Glutamatergic neuron (in vitro differentiated cells): Measurements from ENCODE around the gene OR4F17. TPM values are rescaled to one million over a fixed set of nuclear protein-coding genes. Genes with fewer than 3 reads are reported as not detected.
"Not testable (repeated sequence)": the region's sequence is repeated elsewhere in the genome, so short reads cannot be mapped to it uniquely, and the experiment has no call there.

Experiments used
- DNase-seq: peaks from one replicate; pipeline ENCODE4 v3.0.0; 2022
- H3K27ac Mint-ChIP-seq: one replicate; pipeline ENCODE4 v1.8.0; 2020; ENCODE audit warnings: mild to moderate bottlenecking, mixed read lengths, inconsistent platforms; ENCODE audit not compliant: unreplicated experiment
- H3K27me3 Mint-ChIP-seq: one replicate; pipeline ENCODE4 v1.8.0; 2020; ENCODE audit warnings: mild to moderate bottlenecking, moderate library complexity, mixed read lengths, inconsistent platforms; ENCODE audit not compliant: unreplicated experiment
- H3K36me3 Mint-ChIP-seq: one replicate; pipeline ENCODE4 v1.8.0; 2020; ENCODE audit warnings: mild to moderate bottlenecking, mixed read lengths, inconsistent platforms; ENCODE audit not compliant: unreplicated experiment
- H3K4me1 Mint-ChIP-seq: one replicate; pipeline ENCODE4 v1.8.0; 2020; ENCODE audit warnings: mild to moderate bottlenecking, low read depth, mixed read lengths, inconsistent platforms; ENCODE audit not compliant: unreplicated experiment
- H3K4me3 Mint-ChIP-seq: one replicate; pipeline ENCODE4 v1.8.0; 2020; ENCODE audit warnings: mild to moderate bottlenecking, mixed read lengths, inconsistent platforms; ENCODE audit not compliant: unreplicated experiment
- H3K9me3 Mint-ChIP-seq: one replicate; pipeline ENCODE4 v1.8.0; 2020; ENCODE audit warnings: mild to moderate bottlenecking, moderate library complexity, mixed read lengths, inconsistent platforms; ENCODE audit not compliant: unreplicated experiment
- long read RNA-seq: library from polyadenylated mRNA; unstranded; transcript quantifications from one replicate; pipeline ENCODE4 v2.0.0, GENCODE V29; 2020; ENCODE audit not compliant: unreplicated experiment
- total RNA-seq: library from RNA; stranded (reverse); fragmentation: NEBNext Ultra II Directional; extraction: Animal tissue kit (Norgen Biotek cat#: 25700); gene quantifications from one replicate; pipeline ENCODE4 v1.2.1, GENCODE V29; 2021; ENCODE audit not compliant: unreplicated experiment

Gene OR4F17, protein sequence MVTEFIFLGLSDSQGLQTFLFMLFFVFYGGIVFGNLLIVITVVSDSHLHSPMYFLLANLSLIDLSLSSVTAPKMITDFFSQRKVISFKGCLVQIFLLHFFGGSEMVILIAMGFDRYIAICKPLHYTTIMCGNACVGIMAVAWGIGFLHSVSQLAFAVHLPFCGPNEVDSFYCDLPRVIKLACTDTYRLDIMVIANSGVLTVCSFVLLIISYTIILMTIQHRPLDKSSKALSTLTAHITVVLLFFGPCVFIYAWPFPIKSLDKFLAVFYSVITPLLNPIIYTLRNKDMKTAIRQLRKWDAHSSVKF
- not detected for total RNA-seq
- long read RNA-seq, result 0 reads

DNA sequence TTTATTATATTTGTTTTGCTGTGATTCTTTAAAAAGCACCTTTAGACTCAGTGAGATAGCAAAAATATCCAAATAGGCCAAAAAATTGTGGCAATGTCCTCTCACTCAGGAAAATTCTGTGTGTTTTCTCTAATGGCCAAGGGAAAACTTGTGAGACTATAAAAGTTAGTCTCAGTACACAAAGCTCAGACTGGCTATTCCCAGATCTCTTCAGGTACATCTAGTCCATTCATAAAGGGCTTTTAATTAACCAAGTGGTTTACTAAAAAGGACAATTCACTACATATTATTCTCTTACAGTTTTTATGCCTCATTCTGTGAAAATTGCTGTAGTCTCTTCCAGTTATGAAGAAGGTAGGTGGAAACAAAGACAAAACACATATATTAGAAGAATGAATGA lies at the start of gene OR4F17:
TSS of gene OR4F17 (plus strand) at position 301 of the 400 bp plus-strand sequence. CDS start 3,575 bp downstream, outside the sequence.
- not testable (repeated sequence) for H3K4me1 Mint-ChIP-seq, H3K36me3 Mint-ChIP-seq, H3K27ac Mint-ChIP-seq, H3K4me3 Mint-ChIP-seq, H3K9me3 Mint-ChIP-seq, DNase-seq, H3K27me3 Mint-ChIP-seq

DNA sequence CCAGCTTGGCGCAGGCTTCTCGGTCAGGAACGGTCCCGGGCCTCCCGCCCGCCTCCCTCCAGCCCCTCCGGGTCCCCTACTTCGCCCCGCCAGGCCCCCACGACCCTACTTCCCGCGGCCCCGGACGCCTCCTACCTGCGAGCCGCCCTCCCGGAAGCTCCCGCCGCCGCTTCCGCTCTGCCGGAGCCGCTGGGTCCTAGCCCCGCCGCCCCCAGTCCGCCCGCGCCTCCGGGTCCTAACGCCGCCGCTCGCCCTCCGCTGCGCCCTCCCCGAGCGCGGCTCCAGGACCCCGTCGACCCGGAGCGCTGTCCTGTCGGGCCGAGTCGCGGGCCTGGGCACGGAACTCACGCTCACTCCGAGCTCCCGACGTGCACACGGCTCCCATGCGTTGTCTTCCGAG lies 36.1 kb upstream of the OR4F17 start:
- not testable (repeated sequence) for H3K27ac Mint-ChIP-seq, H3K4me1 Mint-ChIP-seq, H3K36me3 Mint-ChIP-seq, H3K27me3 Mint-ChIP-seq, H3K9me3 Mint-ChIP-seq, H3K4me3 Mint-ChIP-seq
- peak; percentile 65 for DNase-seq

DNA sequence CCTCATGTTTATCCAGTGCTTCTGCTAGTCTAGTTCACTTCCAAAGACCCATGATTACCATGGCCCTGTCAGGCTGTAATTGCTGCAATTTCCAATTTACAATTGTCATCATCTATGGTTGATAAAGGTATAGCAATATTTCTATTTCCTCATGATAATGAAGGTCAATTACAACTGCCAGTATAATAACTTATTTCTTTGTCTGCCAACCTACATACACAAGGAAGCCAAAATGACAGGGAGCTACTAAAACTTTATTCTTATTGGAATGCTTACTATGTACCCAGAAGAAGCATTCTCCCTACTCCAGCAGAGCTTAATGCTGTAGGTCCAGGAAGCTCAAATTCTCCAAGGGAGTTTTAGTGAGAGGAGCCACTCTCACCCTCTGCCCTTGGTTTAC lies 24.0 kb upstream of the OR4F17 start:
- not testable (repeated sequence) for H3K27me3 Mint-ChIP-seq, H3K27ac Mint-ChIP-seq, H3K9me3 Mint-ChIP-seq, H3K4me1 Mint-ChIP-seq, H3K36me3 Mint-ChIP-seq, DNase-seq, H3K4me3 Mint-ChIP-seq

DNA sequence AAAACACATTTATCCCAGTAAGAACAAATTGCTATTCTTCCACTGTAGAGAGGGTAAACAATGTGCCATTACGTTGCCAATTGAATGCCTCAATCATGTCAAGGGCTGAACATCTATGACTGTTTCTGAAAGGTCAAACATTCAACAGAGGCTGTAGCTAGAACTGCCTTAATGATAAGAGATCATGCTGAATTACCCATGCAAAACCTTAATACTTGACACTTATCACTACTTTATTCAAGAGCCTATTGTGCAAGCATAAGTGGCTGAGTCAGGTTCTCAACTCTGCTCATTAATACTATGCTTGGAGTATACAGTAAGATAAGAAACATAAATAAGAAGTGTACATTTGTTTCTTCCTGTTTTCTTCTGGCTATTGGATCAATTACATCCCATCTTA lies 23.3 kb upstream of the OR4F17 start:
- not testable (repeated sequence) for H3K27me3 Mint-ChIP-seq

DNA sequence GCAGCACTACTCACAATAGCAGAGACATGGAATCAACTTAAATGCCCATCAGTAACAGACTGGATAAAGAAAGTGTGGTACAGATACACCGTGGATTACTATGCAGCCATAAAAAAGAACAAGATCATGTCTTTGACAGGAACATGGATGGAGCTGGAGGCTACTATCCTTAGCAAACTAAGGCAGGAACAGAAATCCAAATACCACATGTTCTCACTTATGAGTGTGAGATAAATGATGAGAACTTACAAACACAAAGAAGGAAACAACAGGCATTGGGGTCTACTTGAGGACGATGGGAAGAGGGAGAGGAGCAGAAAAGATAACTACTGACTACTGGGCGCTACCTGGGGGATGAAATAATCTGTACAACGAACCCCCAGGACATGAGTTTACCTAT lies 16.2 kb upstream of the OR4F17 start:
- H3K4me1 Mint-ChIP-seq, H3K27ac Mint-ChIP-seq, H3K27me3 Mint-ChIP-seq, H3K4me3 Mint-ChIP-seq, H3K36me3 Mint-ChIP-seq, H3K9me3 Mint-ChIP-seq, DNase-seq: not testable (repeated sequence)

More for the DNA sequence above, 23.3 kb upstream of the OR4F17 start:
- DNase-seq, H3K4me3 Mint-ChIP-seq, H3K4me1 Mint-ChIP-seq, H3K9me3 Mint-ChIP-seq, H3K27ac Mint-ChIP-seq, H3K36me3 Mint-ChIP-seq: not testable (repeated sequence)

DNA sequence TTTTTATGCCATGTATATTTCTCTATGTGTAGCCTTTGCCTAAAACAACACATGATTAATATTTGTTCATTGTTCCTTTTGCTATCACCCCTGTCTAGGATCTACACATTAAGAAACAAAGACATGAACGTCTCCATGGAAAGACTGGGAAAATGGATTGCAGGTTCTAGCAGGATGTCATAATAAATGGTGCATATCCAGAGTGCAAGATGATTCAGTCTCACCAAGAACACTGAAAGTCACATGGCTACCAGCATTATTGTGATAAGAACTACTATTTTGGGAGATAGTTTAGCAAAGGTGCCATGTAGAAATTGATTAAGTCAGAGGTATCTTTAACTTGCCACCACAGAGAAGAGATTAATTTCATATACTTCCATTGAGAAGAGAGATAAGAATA lies 12.1 kb upstream of the OR4F17 start:
- DNase-seq, H3K36me3 Mint-ChIP-seq, H3K4me3 Mint-ChIP-seq, H3K27me3 Mint-ChIP-seq, H3K27ac Mint-ChIP-seq, H3K4me1 Mint-ChIP-seq, H3K9me3 Mint-ChIP-seq: not testable (repeated sequence)

DNA sequence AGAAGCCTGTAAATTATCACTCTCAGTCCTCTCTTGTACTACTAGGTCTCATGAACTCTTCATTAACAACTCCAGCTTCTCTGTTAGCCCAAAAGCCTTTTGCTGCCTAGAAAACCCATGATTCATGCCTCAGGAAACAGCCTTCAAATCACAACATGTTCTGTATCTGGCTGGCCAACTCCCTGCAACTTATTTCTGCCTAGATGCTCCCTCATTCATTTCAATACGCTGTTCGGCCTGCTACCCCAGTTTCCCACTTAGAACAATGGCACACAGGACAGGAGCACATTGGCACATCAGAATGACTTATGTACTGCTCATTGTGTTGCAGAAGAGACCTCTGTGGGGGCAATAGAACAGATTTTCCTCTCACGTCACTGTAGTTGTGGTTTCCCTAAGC lies 9.3 kb upstream of the OR4F17 start:
- not testable (repeated sequence) for H3K27ac Mint-ChIP-seq, H3K36me3 Mint-ChIP-seq, H3K27me3 Mint-ChIP-seq, H3K4me3 Mint-ChIP-seq, H3K4me1 Mint-ChIP-seq, DNase-seq, H3K9me3 Mint-ChIP-seq

DNA sequence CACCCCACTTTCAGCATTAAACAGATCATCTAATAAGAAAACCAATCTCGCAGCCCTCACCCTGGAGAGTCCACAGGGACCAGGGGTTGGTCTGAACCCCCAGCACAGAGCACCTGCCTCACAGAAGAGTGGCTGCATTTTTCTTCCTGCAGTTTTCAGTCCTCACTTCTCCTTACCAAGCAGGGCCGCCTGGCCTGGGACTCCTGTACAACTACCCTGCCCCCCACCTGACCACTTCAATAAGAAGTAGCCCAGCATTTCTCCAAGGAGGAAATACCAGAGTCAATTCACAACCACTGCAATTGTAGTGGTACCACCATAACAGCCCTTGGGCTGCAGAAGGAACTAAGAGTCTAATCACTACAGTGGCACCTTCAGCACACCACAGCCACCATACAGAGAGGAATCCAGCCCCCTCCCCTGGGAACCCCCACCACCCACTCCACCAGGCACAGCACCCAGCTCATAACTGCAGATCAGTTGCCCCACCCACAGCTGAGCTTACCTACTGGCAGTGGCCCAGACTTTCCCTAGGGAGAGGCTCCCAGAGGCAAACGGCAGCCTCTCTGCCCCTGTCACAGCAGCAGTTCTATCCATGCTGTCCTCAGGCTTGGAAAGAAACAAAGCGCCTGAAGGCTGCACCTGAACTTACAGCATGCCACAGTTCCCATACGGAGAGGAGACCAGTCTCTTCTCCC lies 13.7 kb downstream of the OR4F17 start:
- not testable (repeated sequence) for H3K36me3 Mint-ChIP-seq, H3K4me3 Mint-ChIP-seq, H3K27me3 Mint-ChIP-seq, H3K9me3 Mint-ChIP-seq, H3K27ac Mint-ChIP-seq, DNase-seq, H3K4me1 Mint-ChIP-seq

Other genes with a start within 250 kb of the OR4F17 start
- gene PLPP2, start 184.3 kb downstream of the OR4F17 start, total RNA-seq, result 0.64 TPM
- gene MIER2, start 237.7 kb downstream of the OR4F17 start, total RNA-seq, result 47.3 TPM